Ovary (tissue), 3 donors: ENCODE data around the gene SPPL3.

Experiments
- CTCF ChIP-seq, 3 donors: fragments of 450-650 bp in 2 of 3; fragments of 200-600 bp in 1 of 3; IDR thresholded peaks; one replicate each; pipeline versions ENCODE4 v1.5.1 to v1.8.0; 2016 to 2022; ENCODE audit warnings: antibody characterized with exemption in 3 of 3, mild to moderate bottlenecking in 1 of 3
- EP300 ChIP-seq: sonication (generic); formaldehyde crosslinking; IDR thresholded peaks from one replicate; pipeline ENCODE4 v1.6.1; 2017; ENCODE audit warnings: antibody characterized with exemption
- POLR2A ChIP-seq: fragments of 450-650 bp; IDR thresholded peaks from one replicate; pipeline ENCODE4 v1.6.1; 2017; ENCODE audit warnings: antibody characterized with exemption, mild to moderate bottlenecking, moderate library complexity
- donor health status: DM: no; HTN: no; CAD: no.

- TF ChIP-seq EP300 (no peak), CTCF (IDR thresholded peaks at IDR 0.05) (no peak), POLR2A (no peak)
Measured at GRCh38 chr12:120751389-120751788, 152.8 kb downstream of the SPPL3 start.
